ENCODE data around the gene ZNF417.
"Not testable (repeated sequence)": the region's sequence is repeated elsewhere in the genome, so short reads cannot be mapped to it uniquely, and the experiment has no call there.

Gene ZNF417

GRCh38 chr19:57887195-57887941 lies 29.0 kb downstream of the ZNF417 start:
- DNase-seq (ENCODE audit: low spot score): no peak

- no peak for DNase-seq (ENCODE audit: low spot score)
Measured at GRCh38 chr19:57886046-57886445, 30.3 kb downstream of the ZNF417 start.

- DNase-seq (ENCODE audit: low spot score): not testable (repeated sequence)
Measured at GRCh38 chr19:57873883-57874799, 42.3 kb downstream of the ZNF417 start.

- no peak for DNase-seq (ENCODE audit: low spot score)
Measured at GRCh38 chr19:57872450-57872849, 43.9 kb downstream of the ZNF417 start.

- no peak for DNase-seq (ENCODE audit: low spot score)
Measured at GRCh38 chr19:57870225-57870624, 46.2 kb downstream of the ZNF417 start.

- DNase-seq (ENCODE audit: low spot score): not testable (repeated sequence)
Measured at GRCh38 chr19:57869655-57870054, 46.7 kb downstream of the ZNF417 start.

- DNase-seq (ENCODE audit: low spot score): no peak
Measured at GRCh38 chr19:57867868-57868492, 48.4 kb downstream of the ZNF417 start.
